ENCODE data around the gene LCLAT1.

DNA sequence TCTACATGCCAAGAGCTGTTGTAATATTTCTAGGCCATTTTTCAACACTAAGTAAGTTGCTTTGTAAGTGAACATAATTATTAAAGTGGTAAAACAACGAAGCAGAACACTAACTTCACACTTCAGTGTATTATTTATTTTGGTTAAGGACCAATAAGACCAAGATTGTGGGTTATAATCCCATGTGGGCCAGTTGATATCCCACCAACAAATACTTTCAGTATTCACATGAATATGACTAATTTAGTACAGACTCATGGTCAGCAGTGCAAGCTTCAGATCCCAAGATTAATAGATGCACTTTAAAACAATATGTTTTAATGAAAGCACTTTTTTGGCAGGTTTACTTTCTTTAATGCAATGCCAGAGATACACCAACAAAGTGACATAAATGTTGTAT lies 154.3 kb downstream of the LCLAT1 start:
- TF ChIP-seq CTCF (IDR thresholded peaks at IDR 0.05) (no peak), POLR2A (IDR thresholded peaks at IDR 0.05) (no peak)

Data from thyroid gland (tissue), 4 donors.